Measurements from ENCODE around the gene HOMER1.

HOMER1 gene

DNA sequence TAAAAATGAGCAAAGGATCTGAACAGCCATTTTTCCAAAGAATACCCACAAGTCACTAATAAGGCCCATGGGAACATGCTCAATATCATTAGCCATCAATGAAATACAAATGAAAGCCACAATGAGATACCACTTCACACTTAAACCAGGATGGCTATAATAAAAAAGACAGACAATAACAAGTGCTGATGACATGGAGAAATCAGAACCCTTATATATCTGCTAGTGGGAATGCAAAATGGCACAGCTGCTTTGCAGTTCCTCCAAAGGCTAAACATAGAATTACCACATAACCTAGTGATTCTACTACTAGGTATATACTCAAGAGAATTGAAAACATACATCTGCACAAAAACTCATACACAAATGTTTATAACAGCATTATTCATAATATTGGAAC lies 83.7 kb downstream of the HOMER1 start:
- TF ChIP-seq FOXA1 (IDR thresholded peaks at IDR 0.05) (no peak), LEF1 (IDR thresholded peaks at IDR 0.05; ENCODE audit: borderline replicate concordance) (no peak), ZNF384 (IDR thresholded peaks at IDR 0.05) (no peak), CTBP1 (IDR thresholded peaks at IDR 0.05; ENCODE audit: borderline replicate concordance) (no peak), L3MBTL2 (conservative IDR thresholded peaks at IDR 0.05) (no peak), ELF4 (IDR thresholded peaks at IDR 0.05) (no peak), ARNT (IDR thresholded peaks at IDR 0.05) (no peak), NFRKB (IDR thresholded peaks at IDR 0.05) (no peak), FOXK2 (IDR thresholded peaks at IDR 0.05) (no peak)
- TF ChIP-seq, protein P1, sequence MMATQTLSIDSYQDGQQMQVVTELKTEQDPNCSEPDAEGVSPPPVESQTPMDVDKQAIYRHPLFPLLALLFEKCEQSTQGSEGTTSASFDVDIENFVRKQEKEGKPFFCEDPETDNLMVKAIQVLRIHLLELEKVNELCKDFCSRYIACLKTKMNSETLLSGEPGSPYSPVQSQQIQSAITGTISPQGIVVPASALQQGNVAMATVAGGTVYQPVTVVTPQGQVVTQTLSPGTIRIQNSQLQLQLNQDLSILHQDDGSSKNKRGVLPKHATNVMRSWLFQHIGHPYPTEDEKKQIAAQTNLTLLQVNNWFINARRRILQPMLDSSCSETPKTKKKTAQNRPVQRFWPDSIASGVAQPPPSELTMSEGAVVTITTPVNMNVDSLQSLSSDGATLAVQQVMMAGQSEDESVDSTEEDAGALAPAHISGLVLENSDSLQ (IDR thresholded peaks at IDR 0.05), result no peak
- DNase-seq (ENCODE audit: extremely low spot score), result no peak
- ChIA-PET CTCF (no interaction called here), POLR2A (no interaction called here)

DNA sequence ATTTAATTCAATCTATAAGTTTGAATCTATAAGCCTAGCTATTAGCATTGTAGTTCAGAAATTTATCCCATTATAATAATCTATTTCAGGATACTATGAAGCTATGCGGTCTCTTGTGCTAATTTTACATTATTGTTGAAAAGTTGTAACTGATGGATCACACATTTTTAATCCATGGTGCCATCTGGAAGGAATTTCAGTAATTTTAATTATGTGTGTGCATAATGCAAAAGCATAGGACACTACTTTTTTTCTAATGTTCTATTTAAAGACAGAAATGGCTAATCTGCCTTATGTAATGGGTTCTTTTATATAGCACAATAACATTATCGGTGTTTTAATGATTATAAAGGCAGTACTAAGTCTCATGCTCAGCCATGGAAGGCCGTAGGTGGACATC lies 90.6 kb downstream of the HOMER1 start:
- TF ChIP-seq ELF4 (IDR thresholded peaks at IDR 0.05), result no peak
- TF ChIP-seq NFRKB (IDR thresholded peaks at IDR 0.05), result no peak
- no peak for TF ChIP-seq LEF1 (IDR thresholded peaks at IDR 0.05; ENCODE audit: borderline replicate concordance)
- TF ChIP-seq CTBP1 (IDR thresholded peaks at IDR 0.05; ENCODE audit: borderline replicate concordance), result no peak
- TF ChIP-seq, protein P1 (IDR thresholded peaks at IDR 0.05), result no peak
- TF ChIP-seq ARNT (IDR thresholded peaks at IDR 0.05), result no peak
- TF ChIP-seq FOXA1 (IDR thresholded peaks at IDR 0.05), result no peak
- no peak for TF ChIP-seq ZNF384 (IDR thresholded peaks at IDR 0.05)
- no peak for TF ChIP-seq TARDBP (IDR thresholded peaks at IDR 0.05)
- TF ChIP-seq HDGF (IDR thresholded peaks at IDR 0.05; ENCODE audit: borderline replicate concordance), result no peak
- TF ChIP-seq SP1 (IDR thresholded peaks at IDR 0.05), result no peak
- no peak for TF ChIP-seq L3MBTL2 (conservative IDR thresholded peaks at IDR 0.05)
- TF ChIP-seq FOXK2 (IDR thresholded peaks at IDR 0.05), result no peak
- no peak for TF ChIP-seq SUZ12 (IDR thresholded peaks at IDR 0.05)
- no peak for TF ChIP-seq BHLHE40 (IDR thresholded peaks at IDR 0.05; ENCODE audit: borderline replicate concordance)
- TF ChIP-seq FOXM1 (IDR thresholded peaks at IDR 0.05; ENCODE audit: borderline replicate concordance), result no peak
- ChIA-PET CTCF (no interaction called here), POLR2A (no interaction called here)
- DNase-seq (ENCODE audit: extremely low spot score), result no peak

DNA sequence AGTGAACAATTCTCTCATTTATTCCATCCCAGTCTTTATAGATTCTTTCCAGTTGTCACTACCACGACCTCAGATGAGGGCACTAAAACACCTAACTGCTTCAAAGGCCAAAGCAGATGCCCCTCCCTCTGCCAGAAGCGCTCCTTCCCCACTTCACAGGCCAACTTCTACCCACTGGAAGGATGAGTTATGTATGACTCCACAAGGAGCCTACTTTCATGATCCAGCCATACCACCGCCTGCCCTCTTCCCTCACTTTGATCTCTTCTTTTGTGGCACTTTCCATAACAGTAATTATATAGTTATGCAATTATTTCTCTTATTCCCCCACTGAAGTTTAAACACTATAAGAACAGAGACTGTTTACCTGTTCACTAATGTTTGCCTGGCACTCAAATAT lies 93.7 kb downstream of the HOMER1 start:
- no peak for TF ChIP-seq FOXM1 (IDR thresholded peaks at IDR 0.05; ENCODE audit: borderline replicate concordance)
- TF ChIP-seq FOXA1 (IDR thresholded peaks at IDR 0.05), result no peak
- no peak for TF ChIP-seq ARNT (IDR thresholded peaks at IDR 0.05)
- no peak for TF ChIP-seq CTBP1 (IDR thresholded peaks at IDR 0.05; ENCODE audit: borderline replicate concordance)
- TF ChIP-seq, protein P1 (IDR thresholded peaks at IDR 0.05), result no peak
- no peak for TF ChIP-seq FOXK2 (IDR thresholded peaks at IDR 0.05)
- no peak for TF ChIP-seq BHLHE40 (IDR thresholded peaks at IDR 0.05; ENCODE audit: borderline replicate concordance)
- no peak for TF ChIP-seq ELF4 (IDR thresholded peaks at IDR 0.05)
- no peak for TF ChIP-seq ZNF384 (IDR thresholded peaks at IDR 0.05)
- no peak for TF ChIP-seq HDGF (IDR thresholded peaks at IDR 0.05; ENCODE audit: borderline replicate concordance)
- no peak for TF ChIP-seq L3MBTL2 (conservative IDR thresholded peaks at IDR 0.05)
- TF ChIP-seq NFRKB (IDR thresholded peaks at IDR 0.05), result no peak
- TF ChIP-seq LEF1 (IDR thresholded peaks at IDR 0.05; ENCODE audit: borderline replicate concordance), result no peak
- no peak for TF ChIP-seq SP1 (IDR thresholded peaks at IDR 0.05)
- TF ChIP-seq SUZ12 (IDR thresholded peaks at IDR 0.05), result no peak
- no peak for TF ChIP-seq TARDBP (IDR thresholded peaks at IDR 0.05)
- ChIA-PET POLR2A (no interaction called here), CTCF (no interaction called here)
- no peak for DNase-seq (ENCODE audit: extremely low spot score)

DNA sequence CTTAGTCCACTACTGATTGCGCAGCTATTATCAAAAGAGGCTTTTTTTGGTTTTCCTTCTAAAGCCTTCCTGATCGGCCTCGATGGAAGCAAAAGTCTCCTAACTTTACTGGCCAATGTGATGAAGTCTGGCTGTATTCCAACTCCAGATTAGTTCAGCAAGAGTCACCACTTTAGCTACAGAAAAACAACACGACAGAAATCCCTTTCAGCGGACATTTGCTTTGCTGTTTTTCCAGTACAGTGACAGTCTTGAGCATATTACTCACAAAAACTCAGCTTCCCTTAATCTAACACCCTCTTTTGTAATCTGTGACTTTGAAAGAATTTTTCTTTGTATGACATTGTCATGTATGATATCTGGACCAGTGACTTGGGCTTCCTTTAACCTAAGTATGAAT lies 95.7 kb downstream of the HOMER1 start:
- no peak for TF ChIP-seq ZNF384 (IDR thresholded peaks at IDR 0.05)
- no peak for TF ChIP-seq ARNT (IDR thresholded peaks at IDR 0.05)
- no peak for TF ChIP-seq BHLHE40 (IDR thresholded peaks at IDR 0.05; ENCODE audit: borderline replicate concordance)
- no peak for TF ChIP-seq FOXM1 (IDR thresholded peaks at IDR 0.05; ENCODE audit: borderline replicate concordance)
- TF ChIP-seq L3MBTL2 (conservative IDR thresholded peaks at IDR 0.05), result no peak
- no peak for TF ChIP-seq LEF1 (IDR thresholded peaks at IDR 0.05; ENCODE audit: borderline replicate concordance)
- no peak for TF ChIP-seq TARDBP (IDR thresholded peaks at IDR 0.05)
- TF ChIP-seq CTBP1 (IDR thresholded peaks at IDR 0.05; ENCODE audit: borderline replicate concordance), result no peak
- TF ChIP-seq, protein P1 (IDR thresholded peaks at IDR 0.05), result no peak
- TF ChIP-seq FOXA1 (IDR thresholded peaks at IDR 0.05), result no peak
- TF ChIP-seq HDGF (IDR thresholded peaks at IDR 0.05; ENCODE audit: borderline replicate concordance), result no peak
- TF ChIP-seq FOXK2 (IDR thresholded peaks at IDR 0.05), result no peak
- TF ChIP-seq NFRKB (IDR thresholded peaks at IDR 0.05), result no peak
- TF ChIP-seq SP1 (IDR thresholded peaks at IDR 0.05), result no peak
- ChIA-PET CTCF (interaction anchor here (0.7 kb wide), 1 partner anchor 62 kb away, joined by 3 read pairs; no protein-coding TSS in a partner anchor), POLR2A (no interaction called here)
- DNase-seq (ENCODE audit: extremely low spot score), result no peak

DNA sequence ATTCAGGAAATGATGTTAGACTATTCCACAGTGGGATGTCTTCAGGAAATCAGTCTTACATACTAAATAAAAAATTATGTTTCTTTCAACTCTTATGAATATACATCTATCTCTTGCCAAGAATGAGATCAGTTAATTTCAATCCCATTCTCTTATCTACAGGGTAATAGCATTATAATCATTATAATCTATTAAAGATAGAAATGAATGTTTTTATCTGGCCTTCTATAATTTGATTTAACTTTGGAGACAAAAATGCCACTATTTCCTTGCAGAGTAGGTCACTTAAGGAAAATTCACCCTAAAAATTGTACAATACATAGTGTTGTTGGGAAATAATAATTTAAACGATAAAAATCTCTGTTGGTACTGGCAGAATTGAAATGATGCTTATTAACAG lies 96.4 kb downstream of the HOMER1 start:
- TF ChIP-seq SUZ12 (IDR thresholded peaks at IDR 0.05) (no peak), FOXM1 (IDR thresholded peaks at IDR 0.05; ENCODE audit: borderline replicate concordance) (no peak), L3MBTL2 (conservative IDR thresholded peaks at IDR 0.05) (no peak), BHLHE40 (IDR thresholded peaks at IDR 0.05; ENCODE audit: borderline replicate concordance) (no peak), ELF4 (IDR thresholded peaks at IDR 0.05) (no peak), ZNF384 (IDR thresholded peaks at IDR 0.05) (no peak), FOXK2 (IDR thresholded peaks at IDR 0.05) (no peak), HDGF (IDR thresholded peaks at IDR 0.05; ENCODE audit: borderline replicate concordance) (no peak)
- TF ChIP-seq, protein P1 (IDR thresholded peaks at IDR 0.05), result no peak
- ChIA-PET CTCF (interaction anchor here (0.7 kb wide), 1 partner anchor 63 kb away, joined by 3 read pairs; no protein-coding TSS in a partner anchor), POLR2A (no interaction called here)

More for the DNA sequence above, 96.4 kb downstream of the HOMER1 start:
- DNase-seq (ENCODE audit: extremely low spot score), result no peak
